Measurements from ENCODE around the gene PLXNA2.

Gene PLXNA2

DNA sequence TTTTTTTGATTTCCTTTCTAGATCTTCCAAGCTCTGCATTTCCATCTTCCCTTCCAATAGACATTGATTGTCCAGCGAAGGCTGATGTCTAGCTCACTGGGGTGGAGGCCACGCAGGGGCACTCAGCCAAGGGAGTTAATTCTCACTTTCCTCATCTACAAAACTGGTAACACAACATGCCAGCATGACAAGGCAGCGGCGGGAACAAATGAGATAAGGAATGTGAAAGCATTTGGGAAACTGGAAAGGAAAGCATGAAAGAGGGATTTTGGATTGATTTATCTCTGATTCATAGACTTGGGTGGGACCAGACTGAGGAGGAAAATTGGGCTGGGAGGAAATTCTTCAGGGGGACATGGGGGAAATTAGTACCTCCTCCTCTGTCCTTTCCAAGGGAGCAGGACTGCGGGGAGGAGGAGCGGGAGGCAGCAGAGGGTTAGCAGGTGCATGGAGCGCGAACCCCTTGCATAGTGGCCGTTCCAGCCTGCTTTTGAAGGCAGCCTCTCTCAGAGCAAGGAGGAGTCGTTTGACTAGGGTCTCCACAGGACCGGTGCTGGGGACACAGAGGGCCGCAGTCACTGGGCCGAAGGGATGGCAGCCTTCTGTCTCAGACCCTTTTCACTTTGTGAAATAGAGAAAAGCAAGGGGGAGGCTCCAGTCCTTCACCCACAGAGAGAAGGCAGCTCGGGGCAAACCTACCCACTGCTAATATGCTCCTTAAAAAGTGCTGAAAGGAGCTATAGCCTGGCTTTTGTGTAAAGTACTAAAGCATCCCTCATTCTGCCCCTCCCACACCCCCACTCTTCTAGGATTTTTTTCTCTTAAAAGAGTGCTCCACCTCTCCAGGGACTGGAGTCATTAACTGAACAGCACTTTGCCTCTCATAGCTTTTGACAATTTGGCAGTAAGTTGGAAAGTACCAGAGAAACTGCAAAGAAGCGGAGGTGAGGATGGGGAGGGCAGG lies 89.2 kb downstream of the PLXNA2 start:
- Histone ChIP-seq H3K36me3 (ENCODE audit: insufficient read depth, low read length) (no peaks in the 10 kb centered on the region), H3K4me3 (ENCODE audit: low read length) (no peak overlapping the region), H3K27ac (ENCODE audit: low read depth, low read length) (no peak overlapping the region), H3K4me1 (ENCODE audit: insufficient read depth, low read length) (peaks cover 38% of the 10 kb centered on the region), H3K9ac (ENCODE audit: low read depth, low read length) (no peak overlapping the region), H3K9me3 (ENCODE audit: insufficient read depth, low read depth, low read length) (no peaks in the 10 kb centered on the region), H3K27me3 (ENCODE audit: insufficient read depth, low read length) (no peaks in the 10 kb centered on the region)
- 72% methylated on average over 15 of the region's 15 CpGs for WGBS

GRCh38 chr1:208154040-208154439 lies 90.1 kb downstream of the PLXNA2 start:
- H3K27me3 ChIP-seq (ENCODE audit: insufficient read depth, low read length) = no peaks in the 10 kb centered on the region
- no peak overlapping the region for H3K9ac ChIP-seq (ENCODE audit: low read depth, low read length)
- 81% methylated on average over 7 of the region's 7 CpGs for WGBS
- no peak overlapping the region for H3K4me3 ChIP-seq (ENCODE audit: low read length)
- H3K4me1 ChIP-seq (ENCODE audit: insufficient read depth, low read length) = peaks cover 34% of the 10 kb centered on the region
- H3K9me3 ChIP-seq (ENCODE audit: insufficient read depth, low read depth, low read length) = no peaks in the 10 kb centered on the region
- H3K27ac ChIP-seq (ENCODE audit: low read depth, low read length) = no peak overlapping the region
- H3K36me3 ChIP-seq (ENCODE audit: insufficient read depth, low read length) = no peaks in the 10 kb centered on the region

DNA sequence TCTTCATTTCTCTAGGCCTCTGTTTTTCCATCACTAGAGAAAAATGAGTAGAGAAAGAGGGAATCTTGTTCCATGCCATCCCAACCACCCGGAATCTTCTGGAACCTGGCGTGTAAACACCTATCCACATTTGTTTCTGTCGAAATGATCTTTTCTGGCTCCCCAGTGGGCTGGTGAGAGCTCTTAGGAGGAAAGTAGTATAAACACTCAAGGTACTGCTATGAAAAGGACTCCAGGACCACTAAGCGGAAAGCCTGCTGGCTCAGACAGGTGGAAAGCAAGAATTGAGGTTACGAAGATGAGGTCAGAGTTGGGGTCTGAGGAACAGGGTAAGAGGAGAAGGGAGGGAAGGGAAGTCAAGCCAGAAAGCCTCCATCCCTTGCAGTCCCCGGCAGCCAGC lies 90.8 kb downstream of the PLXNA2 start:
- 86% methylated on average over 6 of the region's 6 CpGs for WGBS
- no peaks in the 10 kb centered on the region for H3K9me3 ChIP-seq (ENCODE audit: insufficient read depth, low read depth, low read length)
- H3K4me3 ChIP-seq (ENCODE audit: low read length) = no peak overlapping the region
- no peak overlapping the region for H3K27ac ChIP-seq (ENCODE audit: low read depth, low read length)
- no peaks in the 10 kb centered on the region for H3K36me3 ChIP-seq (ENCODE audit: insufficient read depth, low read length)
- H3K27me3 ChIP-seq (ENCODE audit: insufficient read depth, low read length) = no peaks in the 10 kb centered on the region
- peaks cover 28% of the 10 kb centered on the region; the same call in 1 of the 2 replicates for H3K4me1 ChIP-seq (ENCODE audit: insufficient read depth, low read length)
- H3K9ac ChIP-seq (ENCODE audit: low read depth, low read length) = no peak overlapping the region

DNA sequence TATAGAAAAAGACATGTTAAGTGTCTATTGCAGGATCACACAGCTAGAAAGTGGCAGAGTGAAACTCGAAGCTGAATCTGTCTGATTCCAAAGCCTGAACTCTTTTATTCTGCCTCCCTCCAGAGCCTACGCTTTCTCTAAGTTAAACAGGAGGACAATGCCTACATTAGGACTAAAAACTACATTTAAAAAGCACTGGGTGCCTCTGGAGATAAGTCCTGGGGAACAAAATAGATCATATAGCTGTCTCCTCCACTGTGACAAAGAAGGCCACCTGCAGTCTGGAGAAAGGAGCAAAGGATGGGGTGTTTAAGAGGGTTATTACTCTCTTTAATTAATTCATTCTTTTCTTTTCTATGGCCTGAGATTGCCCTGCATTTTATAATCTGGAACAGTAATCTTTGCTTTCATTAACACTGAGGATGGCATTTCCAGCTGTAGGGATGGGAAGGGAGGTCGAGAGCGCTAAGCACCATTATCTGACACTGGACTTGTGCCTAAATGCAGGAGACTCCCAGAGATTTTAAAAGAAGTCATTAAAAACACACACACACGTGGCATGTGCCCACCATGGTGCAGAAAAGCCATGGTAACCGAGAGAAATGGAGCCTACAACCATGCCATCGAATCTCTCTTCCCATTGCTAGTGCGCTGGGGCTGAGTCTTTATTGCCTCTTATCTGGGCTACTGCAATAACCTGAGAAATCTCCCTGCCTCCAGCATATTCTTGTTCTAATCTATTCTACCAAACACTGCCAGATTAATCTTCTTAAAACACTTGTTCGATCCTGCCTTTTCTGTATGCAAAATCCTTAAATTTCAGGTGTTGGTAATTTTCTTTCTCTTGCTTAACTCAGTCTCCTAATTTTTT lies 92.2 kb downstream of the PLXNA2 start:
- 79% methylated on average over 9 of the region's 9 CpGs for WGBS
- Histone ChIP-seq H3K4me1 (ENCODE audit: insufficient read depth, low read length) (peaks cover 25% of the 10 kb centered on the region; the same call in 1 of the 2 replicates), H3K27me3 (ENCODE audit: insufficient read depth, low read length) (no peaks in the 10 kb centered on the region), H3K9me3 (ENCODE audit: insufficient read depth, low read depth, low read length) (no peaks in the 10 kb centered on the region), H3K9ac (ENCODE audit: low read depth, low read length) (no peak overlapping the region), H3K36me3 (ENCODE audit: insufficient read depth, low read length) (no peaks in the 10 kb centered on the region), H3K4me3 (ENCODE audit: low read length) (no peak overlapping the region), H3K27ac (ENCODE audit: low read depth, low read length) (no peak overlapping the region)

DNA sequence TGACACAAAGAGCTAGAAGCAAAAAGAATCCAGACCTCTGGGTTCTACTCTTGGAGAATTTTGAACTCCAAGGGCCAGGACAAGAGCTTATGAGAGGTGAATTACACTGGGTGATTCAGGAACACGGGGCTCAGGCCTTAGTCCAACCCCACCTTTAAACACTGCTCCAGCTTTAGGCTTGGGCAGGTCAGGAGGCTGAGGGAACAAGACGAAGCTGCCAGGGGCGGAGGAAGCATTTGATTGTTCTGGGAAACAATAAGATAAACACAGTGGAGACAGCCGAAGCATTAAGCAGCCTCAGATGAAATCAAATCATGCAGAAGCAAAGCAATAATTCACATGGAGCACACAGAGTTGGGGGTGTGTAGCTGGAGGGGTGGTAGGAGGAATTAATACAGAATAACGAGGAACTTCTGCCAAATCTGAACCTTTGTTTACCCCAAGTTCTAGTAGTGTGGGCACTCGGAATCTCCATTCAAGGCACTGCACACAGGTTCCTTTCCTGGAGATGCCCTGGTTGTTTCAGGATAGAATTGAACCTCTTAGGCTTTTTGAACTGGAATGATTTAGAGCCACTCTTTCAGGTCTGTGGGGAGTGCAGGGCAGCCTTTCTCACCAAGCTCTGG lies 93.2 kb downstream of the PLXNA2 start:
- Histone ChIP-seq H3K36me3 (ENCODE audit: insufficient read depth, low read length) (no peaks in the 10 kb centered on the region), H3K27me3 (ENCODE audit: insufficient read depth, low read length) (no peaks in the 10 kb centered on the region), H3K4me3 (ENCODE audit: low read length) (no peak overlapping the region), H3K9me3 (ENCODE audit: insufficient read depth, low read depth, low read length) (no peaks in the 10 kb centered on the region), H3K4me1 (ENCODE audit: insufficient read depth, low read length) (peaks cover 25% of the 10 kb centered on the region; the same call in 1 of the 2 replicates), H3K9ac (ENCODE audit: low read depth, low read length) (no peak overlapping the region), H3K27ac (ENCODE audit: low read depth, low read length) (no peak overlapping the region)
- 86% methylated on average over 6 of the region's 6 CpGs for WGBS

DNA sequence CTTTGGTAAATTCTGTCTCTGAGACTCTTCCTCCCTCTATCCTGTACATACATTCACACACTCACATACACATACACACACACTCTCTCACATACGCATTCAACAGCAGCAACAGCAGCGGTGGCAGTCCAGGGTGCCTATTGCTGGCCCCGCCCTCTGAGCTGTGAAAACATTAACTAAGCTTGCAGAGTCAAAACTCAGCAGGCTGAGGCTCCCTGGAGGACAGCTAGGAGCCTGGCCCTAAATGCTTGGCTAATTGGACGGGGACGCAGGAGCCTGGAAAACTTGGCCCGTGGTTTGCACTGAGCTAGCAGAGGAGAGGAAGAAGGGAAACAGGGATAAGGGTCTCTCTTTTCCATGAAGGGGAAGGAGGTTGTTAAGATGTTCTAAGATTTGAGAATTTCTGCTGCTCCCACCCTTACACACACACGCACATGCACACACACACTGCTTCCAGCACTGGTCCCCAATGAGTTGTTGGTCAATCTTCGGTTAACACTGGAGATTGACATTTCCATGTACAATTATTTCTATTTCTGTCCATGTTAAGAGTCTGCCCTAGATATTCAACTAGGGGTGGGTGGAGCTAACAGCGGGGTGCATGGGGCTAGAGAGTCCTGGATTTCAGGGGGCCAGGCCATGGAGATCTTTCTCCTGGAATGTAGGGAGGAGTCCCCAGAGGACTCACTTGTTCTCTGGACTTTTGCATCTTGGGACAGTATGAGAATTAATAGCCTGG lies 94.2 kb downstream of the PLXNA2 start:
- Histone ChIP-seq H3K4me1 (ENCODE audit: insufficient read depth, low read length) (peaks cover 27% of the 10 kb centered on the region), H3K9ac (ENCODE audit: low read depth, low read length) (no peak overlapping the region), H3K9me3 (ENCODE audit: insufficient read depth, low read depth, low read length) (no peaks in the 10 kb centered on the region), H3K4me3 (ENCODE audit: low read length) (no peak overlapping the region), H3K36me3 (ENCODE audit: insufficient read depth, low read length) (no peaks in the 10 kb centered on the region), H3K27me3 (ENCODE audit: insufficient read depth, low read length) (no peaks in the 10 kb centered on the region), H3K27ac (ENCODE audit: low read depth, low read length) (no peak overlapping the region)
- 67% methylated on average over 9 of the region's 9 CpGs for WGBS

DNA sequence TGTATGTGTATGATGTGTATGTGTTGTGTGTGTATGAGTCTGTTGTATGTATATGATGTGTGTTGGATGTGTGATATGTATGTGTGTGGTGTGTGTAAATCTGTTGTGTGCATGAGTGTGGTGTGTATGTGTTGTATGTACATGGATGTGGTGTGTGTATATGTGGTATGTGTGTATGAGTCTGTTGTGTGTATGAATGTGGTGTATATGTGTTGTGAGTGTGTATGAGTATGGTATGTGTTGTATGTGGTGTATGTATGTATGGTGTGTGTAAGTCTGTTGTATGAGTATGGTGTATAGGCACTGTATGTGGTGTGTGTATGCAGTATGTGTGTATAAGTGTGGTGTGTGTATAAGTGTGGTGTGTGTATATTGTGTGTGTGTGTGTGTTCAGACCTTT lies 95.0 kb downstream of the PLXNA2 start:
- Histone ChIP-seq H3K27me3 (ENCODE audit: insufficient read depth, low read length) (no peaks in the 10 kb centered on the region), H3K4me3 (ENCODE audit: low read length) (no peak overlapping the region), H3K27ac (ENCODE audit: low read depth, low read length) (no peak overlapping the region), H3K9me3 (ENCODE audit: insufficient read depth, low read depth, low read length) (no peaks in the 10 kb centered on the region), H3K4me1 (ENCODE audit: insufficient read depth, low read length) (peaks cover 28% of the 10 kb centered on the region), H3K9ac (ENCODE audit: low read depth, low read length) (no peak overlapping the region), H3K36me3 (ENCODE audit: insufficient read depth, low read length) (no peaks in the 10 kb centered on the region)

GRCh38 chr1:208148380-208148779 lies 95.8 kb downstream of the PLXNA2 start:
- Histone ChIP-seq H3K9me3 (ENCODE audit: insufficient read depth, low read depth, low read length) (no peaks in the 10 kb centered on the region), H3K36me3 (ENCODE audit: insufficient read depth, low read length) (no peaks in the 10 kb centered on the region), H3K4me1 (ENCODE audit: insufficient read depth, low read length) (peaks cover 28% of the 10 kb centered on the region), H3K4me3 (ENCODE audit: low read length) (no peak overlapping the region), H3K9ac (ENCODE audit: low read depth, low read length) (no peak overlapping the region), H3K27me3 (ENCODE audit: insufficient read depth, low read length) (no peaks in the 10 kb centered on the region), H3K27ac (ENCODE audit: low read depth, low read length) (no peak overlapping the region)
- 91% methylated on average over 4 of the region's 4 CpGs for WGBS

DNA sequence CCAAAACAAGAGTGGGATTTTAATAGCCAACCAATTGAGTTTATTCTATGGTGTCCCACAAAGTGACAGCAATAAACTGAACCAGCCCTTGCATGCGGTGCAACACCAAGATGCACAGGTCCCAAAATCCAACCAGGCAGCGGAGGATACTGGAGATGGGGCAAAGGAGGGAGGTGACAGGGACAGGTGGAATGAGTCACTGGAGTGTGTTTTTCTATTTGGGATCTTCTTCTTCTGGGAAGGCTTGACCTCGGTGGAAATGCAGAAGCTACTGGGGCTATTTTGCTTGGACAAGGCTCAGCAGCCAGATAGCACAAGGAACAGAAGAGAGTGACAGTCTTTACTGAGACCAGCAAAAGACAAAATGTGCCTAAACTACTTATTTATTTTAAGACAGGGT lies 97.5 kb downstream of the PLXNA2 start:
- no peak overlapping the region for H3K4me3 ChIP-seq (ENCODE audit: low read length)
- no peaks in the 10 kb centered on the region for H3K27me3 ChIP-seq (ENCODE audit: insufficient read depth, low read length)
- H3K27ac ChIP-seq (ENCODE audit: low read depth, low read length) = no peak overlapping the region
- no peaks in the 10 kb centered on the region for H3K36me3 ChIP-seq (ENCODE audit: insufficient read depth, low read length)
- H3K4me1 ChIP-seq (ENCODE audit: insufficient read depth, low read length) = peaks cover 26% of the 10 kb centered on the region
- over 99% methylated on average over 3 of the region's 3 CpGs for WGBS
- H3K9me3 ChIP-seq (ENCODE audit: insufficient read depth, low read depth, low read length) = no peaks in the 10 kb centered on the region
- no peak overlapping the region for H3K9ac ChIP-seq (ENCODE audit: low read depth, low read length)

DNA sequence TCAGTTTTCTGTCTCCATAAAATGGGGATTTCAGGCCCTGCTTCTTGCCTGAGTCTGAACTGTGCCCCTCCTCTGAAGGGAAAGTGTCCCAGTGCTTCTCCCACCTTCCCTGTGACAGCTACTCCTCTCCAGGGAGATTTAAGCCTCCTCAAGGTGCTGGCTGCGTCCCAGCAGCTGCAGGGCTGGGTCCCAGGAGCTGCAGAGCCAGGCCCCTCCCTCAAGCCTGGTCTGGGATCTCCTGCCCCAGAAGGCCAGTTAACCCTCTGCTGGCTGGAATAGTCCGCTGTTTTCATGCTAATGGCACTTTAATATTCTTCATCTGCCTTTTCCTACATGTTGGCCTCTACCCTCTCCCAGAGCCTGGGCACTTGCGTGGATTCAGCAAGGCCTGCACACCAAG lies 99.0 kb downstream of the PLXNA2 start:
- H3K4me1 ChIP-seq (ENCODE audit: insufficient read depth, low read length) = peaks cover 17% of the 10 kb centered on the region
- H3K27ac ChIP-seq (ENCODE audit: low read depth, low read length) = no peak overlapping the region
- H3K36me3 ChIP-seq (ENCODE audit: insufficient read depth, low read length) = no peaks in the 10 kb centered on the region

More for the DNA sequence above, 99.0 kb downstream of the PLXNA2 start:
- Histone ChIP-seq H3K4me3 (ENCODE audit: low read length) (no peak overlapping the region), H3K9ac (ENCODE audit: low read depth, low read length) (no peak overlapping the region), H3K9me3 (ENCODE audit: insufficient read depth, low read depth, low read length) (no peaks in the 10 kb centered on the region), H3K27me3 (ENCODE audit: insufficient read depth, low read length) (no peaks in the 10 kb centered on the region)
- 52% methylated on average over 3 of the region's 3 CpGs for WGBS

Measured in HUES64 (cell line).